Sigmoid colon (tissue), 4 donors: ENCODE data around the gene NFIC.

Source experiments
- CTCF ChIP-seq, 4 experiments: fragments of 450-650 bp in 3 of 4; fragments of 200-600 bp in 1 of 4; IDR thresholded peaks; one replicate each; pipeline ENCODE4 v1.5.1; 2016 to 2019; ENCODE audit warnings: antibody characterized with exemption in 4 of 4, mild to moderate bottlenecking in 3 of 4, moderate library complexity in 2 of 4
- EP300 ChIP-seq, 4 donors: sonication (generic); formaldehyde crosslinking; IDR thresholded peaks; one replicate each; pipeline ENCODE4 v1.6.1; 2017; ENCODE audit warnings: antibody characterized with exemption in 4 of 4
- POLR2A ChIP-seq, 2 donors: fragments of 450-650 bp; IDR thresholded peaks; one replicate each; pipeline ENCODE4 v1.6.1; 2016; ENCODE audit warnings: antibody characterized with exemption in 2 of 2, mild to moderate bottlenecking in 2 of 2, moderate library complexity in 2 of 2
- POLR2AphosphoS5 ChIP-seq, 4 donors: sonication (generic); formaldehyde crosslinking; IDR thresholded peaks; one replicate each; pipeline ENCODE4 v1.6.1; 2017; ENCODE audit warnings: antibody characterized with exemption in 4 of 4

GRCh38 chr19:3479834-3480215 lies 113.4 kb downstream of the NFIC start:
- TF ChIP-seq CTCF (IDR thresholded peaks at IDR 0.05) (no peak), EP300 (IDR thresholded peaks at IDR 0.05) (no peak), POLR2AphosphoS5 (IDR thresholded peaks at IDR 0.05) (no peak), POLR2A (IDR thresholded peaks at IDR 0.05) (no peak)
